AG09309 (cell line): Measurements from ENCODE around the gene STX16.

Source experiments
- DNase-seq: peaks from one replicate; pipeline ENCODE4 v3.0.0-alpha.2; 2010; ENCODE audit warnings: low read depth
- H3K4me3 ChIP-seq: 2 replicates; pipeline ENCODE4 v1.5.1; 2011; ENCODE audit warnings: mild to moderate bottlenecking, low read depth, low read length, moderate library complexity; ENCODE audit not compliant: control insufficient read depth
- TF ChIP-seq, protein P1 (sequence below): IDR thresholded peaks from 2 replicates; pipeline ENCODE4 v1.5.1; 2011; ENCODE audit warnings: mild to moderate bottlenecking, low read depth, low read length, inconsistent platforms; ENCODE audit not compliant: insufficient read depth, control insufficient read depth; ENCODE audit errors: missing control alignments

STX16 gene

DNA sequence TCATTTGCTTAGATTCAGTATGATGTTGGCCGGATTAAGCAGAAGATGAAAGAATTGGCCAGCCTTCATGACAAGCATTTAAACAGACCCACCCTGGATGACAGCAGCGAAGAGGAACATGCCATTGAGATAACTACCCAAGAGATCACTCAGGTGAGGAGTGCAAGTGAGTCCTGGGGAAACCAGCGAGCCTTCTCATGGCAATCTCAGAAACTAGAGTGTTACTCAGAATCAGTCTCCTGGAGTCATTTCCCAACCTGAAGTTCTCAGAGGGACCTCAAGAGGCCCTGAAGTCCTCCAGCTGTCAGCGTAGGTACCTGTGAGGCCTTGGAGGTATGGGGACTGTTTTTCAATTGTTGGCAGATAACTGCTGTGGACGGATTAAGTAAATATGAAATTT lies 16.9 kb downstream of the STX16 start:
- no peak for DNase-seq
- no peak overlapping the region for H3K4me3 ChIP-seq
- TF ChIP-seq, protein P1, sequence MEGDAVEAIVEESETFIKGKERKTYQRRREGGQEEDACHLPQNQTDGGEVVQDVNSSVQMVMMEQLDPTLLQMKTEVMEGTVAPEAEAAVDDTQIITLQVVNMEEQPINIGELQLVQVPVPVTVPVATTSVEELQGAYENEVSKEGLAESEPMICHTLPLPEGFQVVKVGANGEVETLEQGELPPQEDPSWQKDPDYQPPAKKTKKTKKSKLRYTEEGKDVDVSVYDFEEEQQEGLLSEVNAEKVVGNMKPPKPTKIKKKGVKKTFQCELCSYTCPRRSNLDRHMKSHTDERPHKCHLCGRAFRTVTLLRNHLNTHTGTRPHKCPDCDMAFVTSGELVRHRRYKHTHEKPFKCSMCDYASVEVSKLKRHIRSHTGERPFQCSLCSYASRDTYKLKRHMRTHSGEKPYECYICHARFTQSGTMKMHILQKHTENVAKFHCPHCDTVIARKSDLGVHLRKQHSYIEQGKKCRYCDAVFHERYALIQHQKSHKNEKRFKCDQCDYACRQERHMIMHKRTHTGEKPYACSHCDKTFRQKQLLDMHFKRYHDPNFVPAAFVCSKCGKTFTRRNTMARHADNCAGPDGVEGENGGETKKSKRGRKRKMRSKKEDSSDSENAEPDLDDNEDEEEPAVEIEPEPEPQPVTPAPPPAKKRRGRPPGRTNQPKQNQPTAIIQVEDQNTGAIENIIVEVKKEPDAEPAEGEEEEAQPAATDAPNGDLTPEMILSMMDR, result no peak

DNA sequence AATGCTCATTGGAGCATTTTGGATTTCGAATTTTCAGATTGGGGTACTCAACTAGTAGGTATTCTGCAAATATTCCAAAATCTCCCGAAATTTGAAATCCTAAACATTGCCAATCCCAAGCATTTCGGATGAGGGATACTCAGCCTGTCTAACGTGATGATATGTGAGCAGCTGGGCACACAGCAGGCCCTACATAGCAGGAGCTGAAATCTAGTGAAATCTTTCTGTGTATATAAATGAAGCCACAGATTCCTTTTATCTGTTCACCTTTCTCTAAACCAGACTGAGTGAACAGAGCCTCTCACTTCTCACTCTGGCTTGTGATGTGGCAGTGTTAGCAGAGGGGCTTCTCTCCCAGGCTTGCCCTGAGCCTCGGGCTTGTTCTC lies 17.8 kb downstream of the STX16 start:
- TF ChIP-seq, protein P1, result no peak
- no peak overlapping the region for H3K4me3 ChIP-seq

DNA sequence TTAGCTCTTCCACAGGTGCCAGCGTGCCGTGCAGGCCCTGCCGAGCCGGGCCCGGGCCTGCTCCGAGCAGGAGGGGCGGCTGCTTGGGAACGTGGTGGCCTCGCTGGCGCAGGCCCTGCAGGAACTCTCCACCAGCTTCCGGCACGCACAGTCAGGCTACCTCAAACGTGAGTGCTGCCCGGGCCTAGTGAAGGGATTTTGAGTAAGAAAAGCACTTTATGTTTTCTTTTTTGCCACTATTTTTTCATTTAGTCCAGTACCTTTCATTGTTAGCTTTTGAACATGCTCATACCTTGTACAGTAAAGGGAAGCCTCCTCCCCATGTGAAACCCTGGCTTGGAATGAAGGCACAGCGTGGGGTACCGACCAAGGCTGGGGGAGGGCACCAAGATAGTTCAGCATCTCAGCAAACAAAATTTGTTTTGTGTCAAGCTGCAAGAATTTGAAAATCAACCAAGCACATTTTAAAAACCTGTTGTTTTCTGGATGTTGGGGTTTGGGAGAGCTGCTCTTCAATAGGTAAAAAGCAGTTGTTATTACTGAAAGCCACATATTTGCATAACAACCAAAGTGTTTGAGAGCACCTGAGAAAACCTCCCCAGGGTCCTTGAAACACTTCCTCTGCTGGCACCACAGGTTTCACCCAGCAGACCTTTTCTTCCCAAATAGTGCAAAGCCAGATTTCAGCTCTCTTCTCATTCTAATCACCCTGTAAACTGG lies 18.4 kb downstream of the STX16 start:
- DNase-seq, result no peak
- TF ChIP-seq, protein P1, result no peak
- H3K4me3 ChIP-seq, result no peak overlapping the region

More for the DNA sequence above, 17.8 kb downstream of the STX16 start:
- no peak for DNase-seq

DNA sequence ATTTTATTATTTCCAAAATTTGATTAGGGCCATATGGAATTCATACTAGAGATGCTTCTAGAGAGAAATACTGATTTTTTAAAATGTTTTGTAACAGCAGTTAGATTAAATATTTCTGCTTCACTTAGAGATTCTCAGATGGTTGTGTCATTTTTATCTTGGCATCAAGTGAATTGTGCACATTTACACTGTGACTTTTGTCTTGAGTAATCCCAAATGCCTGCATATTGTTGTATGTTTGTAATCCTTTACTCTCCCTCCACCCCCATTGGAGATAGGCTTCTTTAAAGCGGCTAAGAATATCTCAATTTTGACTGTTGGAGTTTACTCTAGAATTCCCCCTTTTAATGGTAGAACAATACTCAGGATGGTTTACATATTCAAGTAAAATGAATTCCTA lies 19.0 kb downstream of the STX16 start:
- TF ChIP-seq, protein P1, result no peak
- no peak overlapping the region for H3K4me3 ChIP-seq

DNA sequence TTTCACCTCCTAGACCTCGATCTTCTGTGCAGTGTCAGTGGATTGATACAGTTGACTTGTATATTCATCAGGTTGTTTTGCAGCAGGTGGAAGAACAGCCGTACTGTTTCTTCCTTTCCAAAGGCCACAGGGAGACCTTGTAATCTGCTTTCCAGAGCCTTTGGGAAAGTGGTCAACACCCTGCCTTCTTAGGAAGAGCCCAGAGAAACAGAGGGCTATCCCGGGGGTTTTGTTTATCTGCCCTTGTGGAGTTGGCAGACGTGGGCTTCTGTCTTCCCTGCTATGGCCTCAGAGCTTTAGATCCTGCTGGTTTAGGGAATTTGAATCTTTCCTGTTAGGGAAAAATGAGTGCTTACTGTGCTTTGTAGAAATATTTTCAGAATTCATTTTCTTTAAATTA lies 19.6 kb downstream of the STX16 start:
- TF ChIP-seq, protein P1, result no peak
- no peak overlapping the region for H3K4me3 ChIP-seq
- no peak for DNase-seq

More for the DNA sequence above, 19.0 kb downstream of the STX16 start:
- DNase-seq, result no peak

DNA sequence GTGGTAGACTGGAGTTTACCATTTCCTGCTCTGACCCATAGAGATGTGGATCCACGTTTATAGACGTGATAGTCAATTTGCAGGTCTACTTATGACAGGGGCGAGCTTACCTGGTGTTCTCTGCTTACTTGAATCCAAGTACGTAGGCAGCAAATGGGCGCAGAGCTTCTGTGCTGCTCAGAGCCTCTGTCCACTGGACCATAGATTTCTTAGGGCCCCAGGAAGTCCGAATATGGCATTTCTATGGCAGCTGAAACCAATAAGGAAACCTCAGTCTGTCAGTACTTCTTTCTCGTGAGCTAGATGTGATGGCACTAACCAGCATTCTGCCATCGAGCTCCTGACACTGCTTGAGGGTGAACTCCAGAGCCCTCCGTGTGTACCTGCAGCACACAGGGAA lies 22.0 kb downstream of the STX16 start:
- H3K4me3 ChIP-seq, result no peak overlapping the region
- DNase-seq, result no peak
- TF ChIP-seq, protein P1, result no peak
